Calu3 (cell line): ENCODE measurements around the gene OPCML. TPM values are rescaled to one million over a fixed set of nuclear protein-coding genes. Genes with fewer than 3 reads are reported as not detected.

Experiments used
- BruUV-seq: library from RNA; stranded (reverse); fragments of 400-500 nt; replicated peaks from 2 replicates; lab custom pipeline; 2021; lab: Mats Ljungman, UMichigan
- CTCF ChIA-PET: fragments of 300-600 bp; sonication (Branson Sonifier 250); formaldehyde crosslinking; loops from one replicate; lab custom pipeline; 2022; ENCODE audit warnings: antibody characterized with exemption; lab: Charles Lee
- DNase-seq: peaks from one replicate; pipeline ENCODE4 v3.0.0; 2022
- H3K27ac Mint-ChIP-seq: one replicate; pipeline ENCODE4 v1.8.0; 2022; ENCODE audit warnings: mixed read lengths; ENCODE audit not compliant: unreplicated experiment
- H3K27me3 Mint-ChIP-seq: one replicate; pipeline ENCODE4 v1.8.0; 2022; ENCODE audit warnings: mixed read lengths; ENCODE audit not compliant: unreplicated experiment
- H3K36me3 Mint-ChIP-seq: one replicate; pipeline ENCODE4 v1.8.0; 2022; ENCODE audit warnings: mild to moderate bottlenecking, moderate library complexity, mixed read lengths; ENCODE audit not compliant: insufficient read depth, unreplicated experiment
- H3K4me1 Mint-ChIP-seq: one replicate; pipeline ENCODE4 v1.8.0; 2022; ENCODE audit warnings: mild to moderate bottlenecking, low read depth, mixed read lengths; ENCODE audit not compliant: unreplicated experiment
- H3K4me3 Mint-ChIP-seq: one replicate; pipeline ENCODE4 v1.8.0; 2022; ENCODE audit warnings: mild to moderate bottlenecking, low read depth, moderate library complexity, mixed read lengths; ENCODE audit not compliant: unreplicated experiment
- H3K9me3 Mint-ChIP-seq: one replicate; pipeline ENCODE4 v1.8.0; 2022; ENCODE audit warnings: low read depth, mixed read lengths; ENCODE audit not compliant: unreplicated experiment
- CTCF ChIP-seq: fragments of 200-600 bp; IDR thresholded peaks from one replicate; pipeline ENCODE4 v1.8.0; 2022; ENCODE audit warnings: antibody characterized with exemption; ENCODE audit not compliant: unreplicated experiment
- intact Hi-C: fragments of 100-400 bp; cut with micrococcal nuclease; formaldehyde crosslinking; loops from one replicate; pipeline ENCODE4 v1.10.0; 2022; ENCODE audit not compliant: unreplicated experiment
- total RNA-seq: library from RNA; stranded (reverse); gene quantifications from 2 replicates; pipeline ENCODE4 v1.2.3, GENCODE V29; 2022

Gene OPCML
- total RNA-seq, 1 experiment from 2014 or later, result not detected

DNA sequence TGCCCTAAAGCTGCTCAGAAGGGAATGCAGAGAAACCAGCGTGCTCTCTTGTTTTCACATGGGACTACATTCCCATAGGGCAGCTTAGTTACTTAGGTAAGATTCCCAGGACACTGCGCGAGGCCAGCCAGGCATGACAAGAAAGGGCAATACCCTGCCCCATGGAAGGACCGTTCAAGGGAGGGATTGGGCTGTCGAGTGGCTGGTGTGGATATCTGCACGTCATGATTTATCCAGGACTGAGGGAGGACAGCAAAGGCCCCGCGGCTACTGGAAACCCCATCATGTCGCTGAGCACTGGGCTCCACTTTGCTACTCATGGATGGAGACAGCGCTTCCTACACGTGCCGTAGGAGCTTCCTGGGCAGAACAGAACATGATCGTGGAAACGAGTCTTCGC is 169.4 kb downstream of the OPCML start:
- H3K27me3 Mint-ChIP-seq, result no peaks in the 10 kb centered on the region
- no peak overlapping the region for H3K4me3 Mint-ChIP-seq
- H3K4me1 Mint-ChIP-seq, result no peaks in the 10 kb centered on the region
- CTCF ChIA-PET, result no interaction called here
- BruUV-seq, result no TSS peak
- H3K27ac Mint-ChIP-seq, result no peak overlapping the region
- intact Hi-C loops, result no loop called here
- DNase-seq, result no peak
- no peaks in the 10 kb centered on the region for H3K36me3 Mint-ChIP-seq
- TF ChIP-seq CTCF, result no peak
- peaks cover 20% of the 10 kb centered on the region for H3K9me3 Mint-ChIP-seq

GRCh38 chr11:133362156-133362555 is 170.1 kb downstream of the OPCML start:
- no peak overlapping the region for H3K4me3 Mint-ChIP-seq
- H3K4me1 Mint-ChIP-seq, result no peaks in the 10 kb centered on the region
- intact Hi-C loops, result no loop called here
- no TSS peak for BruUV-seq
- peaks cover 22% of the 10 kb centered on the region for H3K9me3 Mint-ChIP-seq
- no peaks in the 10 kb centered on the region for H3K27me3 Mint-ChIP-seq
- no peak overlapping the region for H3K27ac Mint-ChIP-seq
- no peak for TF ChIP-seq CTCF
- no peak for DNase-seq
- CTCF ChIA-PET, result no interaction called here
- no peaks in the 10 kb centered on the region for H3K36me3 Mint-ChIP-seq

DNA sequence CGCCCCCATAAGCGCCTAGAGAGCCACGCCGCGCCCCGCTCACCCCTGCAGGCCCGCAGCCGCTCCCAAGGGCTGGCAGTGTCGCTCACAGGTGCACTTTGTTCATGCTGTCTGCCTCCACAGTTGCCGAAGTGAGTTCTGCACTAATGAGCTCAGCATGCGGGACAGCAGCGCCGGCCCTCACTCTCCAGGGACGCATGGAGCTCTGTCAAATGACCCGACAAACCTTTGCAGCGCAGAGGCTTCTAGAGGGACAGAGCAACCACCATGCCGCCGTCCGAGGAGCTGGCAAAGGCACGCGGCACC is 170.7 kb downstream of the OPCML start:
- no TSS peak for BruUV-seq
- H3K27me3 Mint-ChIP-seq, result no peaks in the 10 kb centered on the region
- no peak overlapping the region for H3K27ac Mint-ChIP-seq
- no peak for TF ChIP-seq CTCF
- no peak for DNase-seq
- CTCF ChIA-PET, result no interaction called here
- no peak overlapping the region for H3K4me3 Mint-ChIP-seq
- intact Hi-C loops, result no loop called here
- H3K9me3 Mint-ChIP-seq, result peaks cover 22% of the 10 kb centered on the region
- H3K36me3 Mint-ChIP-seq, result no peaks in the 10 kb centered on the region
- no peaks in the 10 kb centered on the region for H3K4me1 Mint-ChIP-seq

DNA sequence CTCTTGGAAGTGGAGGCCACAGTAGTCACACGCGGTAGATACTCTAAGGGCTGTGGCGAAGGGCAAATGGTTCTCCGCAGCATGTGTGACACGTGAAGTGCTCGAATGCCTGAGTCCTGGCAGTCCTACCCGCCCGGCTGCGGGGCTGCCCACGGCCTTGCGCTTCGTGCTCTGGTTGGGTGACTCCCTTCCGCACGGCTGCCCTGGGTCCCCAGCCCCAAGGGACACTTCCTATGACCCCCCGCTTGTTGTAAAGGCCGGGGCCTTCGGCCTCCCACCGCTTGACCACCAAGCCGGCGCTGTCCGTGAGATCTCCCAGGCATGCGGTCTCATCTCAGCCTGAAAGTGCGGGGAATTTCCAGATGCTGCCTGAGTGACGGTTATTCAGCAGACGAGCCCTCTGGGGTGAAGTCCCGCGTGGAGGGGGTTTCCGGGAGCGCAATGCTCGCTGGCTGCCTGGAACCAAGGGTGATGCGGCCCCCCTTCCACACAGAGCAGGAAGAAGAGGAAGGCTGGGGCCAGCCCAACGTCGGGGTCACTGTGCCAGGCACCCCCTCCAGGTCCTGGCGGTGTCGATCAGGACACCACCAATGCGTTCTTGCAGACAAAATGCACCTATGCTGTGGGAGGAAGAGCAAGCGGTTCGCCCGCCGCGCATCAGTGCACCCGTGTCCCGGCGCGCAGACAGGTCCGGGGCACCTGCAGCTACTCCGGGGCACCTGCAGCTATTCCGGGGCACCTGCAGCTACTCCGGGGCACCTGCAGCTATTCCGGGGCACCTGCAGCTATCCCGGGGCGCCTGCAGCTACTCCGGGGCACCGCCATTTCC is 171.2 kb downstream of the OPCML start:
- CTCF ChIA-PET, result no interaction called here
- H3K4me3 Mint-ChIP-seq, result no peak overlapping the region
- no peak overlapping the region for H3K27ac Mint-ChIP-seq
- H3K4me1 Mint-ChIP-seq, result no peaks in the 10 kb centered on the region
- H3K27me3 Mint-ChIP-seq, result no peaks in the 10 kb centered on the region
- H3K36me3 Mint-ChIP-seq, result no peaks in the 10 kb centered on the region
- H3K9me3 Mint-ChIP-seq, result peaks cover 22% of the 10 kb centered on the region
- BruUV-seq, result no TSS peak
- no peak for DNase-seq
- intact Hi-C loops, result no loop called here
- no peak for TF ChIP-seq CTCF
